NCI-H2029 treated with DMSO at 0.1 percent for 48 hours (cell line): ENCODE data around the gene VCL.
"Not testable (repeated sequence)": the region's sequence is repeated elsewhere in the genome, so short reads cannot be mapped to it uniquely, and the experiment has no call there.

Source experiments
- DNase-seq: peaks from one replicate; lab custom pipeline; 2025; lab: John Stamatoyannopoulos, UW

VCL gene

DNA sequence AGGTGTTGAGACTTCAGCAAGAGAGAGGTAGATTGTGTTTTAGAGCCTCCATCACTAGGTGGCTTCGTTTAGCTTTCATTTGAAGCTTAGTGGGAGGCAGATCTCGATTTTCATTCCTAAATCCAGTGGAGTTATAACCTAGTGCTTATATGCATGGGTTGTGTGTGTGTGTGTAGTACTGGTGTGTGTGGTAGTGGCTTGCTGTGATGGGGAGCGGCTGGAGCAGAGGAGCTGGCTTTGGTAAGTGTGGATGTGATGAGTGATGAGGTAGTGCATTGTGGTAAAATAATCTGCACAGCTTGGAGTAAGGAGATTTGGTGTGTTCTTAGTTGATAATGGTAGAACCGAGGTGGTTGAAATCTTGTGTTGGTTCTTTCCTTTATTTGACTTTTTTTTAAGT lies 109.5 kb downstream of the VCL start:
- no peak for DNase-seq

- DNase-seq, result no peak
These were observed 111.5 kb downstream of the VCL start for GRCh38 chr10:74109452-74109851.

DNA sequence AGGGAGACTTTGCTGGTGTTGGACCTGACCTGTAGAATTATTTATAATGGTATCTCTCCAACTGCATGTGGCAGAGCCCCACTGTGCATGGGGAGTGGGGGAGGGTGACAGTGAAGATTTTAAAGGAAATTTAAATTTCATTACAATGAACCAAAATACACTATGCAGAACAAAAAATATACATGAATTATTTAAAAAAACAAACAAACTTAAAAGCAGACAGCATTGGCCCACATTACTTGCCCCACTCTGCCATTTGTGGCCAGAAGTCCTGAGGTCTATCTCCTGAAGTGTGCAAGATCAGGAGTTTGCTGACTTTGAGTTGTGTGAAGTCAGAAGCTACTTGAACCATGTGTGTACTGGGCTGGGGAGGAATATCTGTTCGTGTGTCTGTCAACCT lies 112.2 kb downstream of the VCL start:
- DNase-seq, result no peak

GRCh38 chr10:74111799-74112198 lies 113.9 kb downstream of the VCL start:
- no peak for DNase-seq

- DNase-seq, result no peak
These were observed 115.6 kb downstream of the VCL start for GRCh38 chr10:74113546-74113945.

DNA sequence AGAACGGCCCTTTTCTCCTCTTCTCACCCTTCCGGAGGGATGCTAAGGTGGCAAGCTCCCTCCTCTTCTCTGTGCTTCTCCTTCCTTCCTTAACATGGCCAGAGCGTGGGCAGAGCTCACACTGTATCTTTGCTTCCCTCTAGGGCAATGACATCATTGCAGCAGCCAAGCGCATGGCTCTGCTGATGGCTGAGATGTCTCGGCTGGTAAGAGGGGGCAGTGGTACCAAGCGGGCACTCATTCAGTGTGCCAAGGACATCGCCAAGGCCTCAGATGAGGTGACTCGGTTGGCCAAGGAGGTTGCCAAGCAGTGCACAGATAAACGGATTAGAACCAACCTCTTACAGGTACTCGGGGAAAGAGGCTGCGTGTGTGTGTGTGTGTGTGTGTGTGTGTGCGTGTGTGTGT lies 116.1 kb downstream of the VCL start:
- no peak for DNase-seq

DNA sequence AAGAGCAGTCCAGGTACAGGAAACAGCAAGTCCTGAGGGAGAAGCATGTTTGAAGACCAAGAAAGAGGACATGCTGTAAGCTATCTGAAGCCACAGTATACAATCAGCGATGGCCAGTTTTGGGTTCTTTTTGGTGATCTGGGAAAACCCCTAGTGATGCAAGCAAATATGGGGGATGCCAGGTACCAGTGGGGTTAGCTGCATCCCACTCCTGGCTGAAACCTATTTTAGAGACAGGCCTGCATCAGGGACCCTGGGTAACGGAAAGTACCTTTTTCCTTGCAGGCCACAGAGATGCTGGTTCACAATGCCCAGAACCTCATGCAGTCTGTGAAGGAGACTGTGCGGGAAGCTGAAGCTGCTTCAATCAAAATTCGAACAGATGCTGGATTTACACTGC lies 119.8 kb downstream of the VCL start:
- DNase-seq, result no peak

DNA sequence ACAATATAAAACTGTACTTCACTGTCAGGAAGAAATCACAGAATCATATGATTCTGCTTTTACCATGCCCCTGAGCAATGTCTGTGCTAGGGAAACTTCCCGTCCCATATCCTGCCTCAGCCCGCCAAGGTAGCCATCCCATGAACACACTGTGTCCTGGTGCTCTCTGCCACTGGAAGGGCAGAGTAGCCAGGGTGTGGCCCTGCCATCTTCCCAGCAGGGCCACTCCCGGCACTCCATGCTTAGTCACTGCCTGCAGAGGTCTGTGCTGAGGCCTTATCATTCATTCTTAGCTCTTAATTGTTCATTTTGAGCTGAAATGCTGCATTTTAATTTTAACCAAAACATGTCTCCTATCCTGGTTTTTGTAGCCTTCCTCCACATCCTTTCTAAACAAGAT lies 120.9 kb downstream of the VCL start:
- DNase-seq, result no peak

GRCh38 chr10:74120911-74121310 lies 123.0 kb downstream of the VCL start:
- DNase-seq, result no peak

DNA sequence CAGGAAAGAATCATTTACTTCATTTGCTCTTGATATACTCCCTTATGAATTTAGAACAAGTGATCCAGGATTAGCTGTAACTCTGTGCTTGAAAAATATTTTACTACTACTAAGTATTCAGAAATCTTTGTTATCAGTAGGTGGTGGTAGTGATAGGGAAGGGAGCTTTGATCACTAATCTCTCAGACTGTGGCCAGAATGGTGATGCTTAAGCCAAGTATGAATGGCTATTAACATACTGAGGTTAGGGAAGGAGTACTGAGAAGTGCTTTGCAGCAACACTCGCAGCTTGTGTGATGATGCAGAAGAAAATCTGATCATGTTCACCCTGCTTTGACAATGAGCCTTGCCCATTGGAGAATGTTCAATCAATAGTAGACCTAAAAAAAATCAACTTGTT lies 123.5 kb downstream of the VCL start:
- no peak for DNase-seq

DNA sequence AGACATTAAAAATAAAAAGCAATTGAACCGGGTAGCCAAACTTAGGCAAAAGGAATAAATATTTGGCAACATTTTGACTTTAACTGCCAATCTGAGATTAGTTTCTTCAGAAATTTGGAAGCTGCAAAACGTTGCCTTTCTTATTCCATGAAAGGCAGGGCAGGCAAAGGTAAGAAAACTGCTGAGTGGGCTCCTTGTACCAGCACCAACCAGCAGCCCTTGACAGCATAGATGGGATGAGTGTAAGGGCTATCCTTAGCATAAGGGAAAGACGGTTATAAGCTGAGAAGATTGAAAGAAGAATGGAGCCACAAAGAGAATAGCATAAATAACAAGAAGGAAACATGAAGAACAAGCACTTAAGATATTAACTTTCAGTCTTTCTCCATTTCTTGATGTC lies 124.1 kb downstream of the VCL start:
- DNase-seq, result no peak

DNA sequence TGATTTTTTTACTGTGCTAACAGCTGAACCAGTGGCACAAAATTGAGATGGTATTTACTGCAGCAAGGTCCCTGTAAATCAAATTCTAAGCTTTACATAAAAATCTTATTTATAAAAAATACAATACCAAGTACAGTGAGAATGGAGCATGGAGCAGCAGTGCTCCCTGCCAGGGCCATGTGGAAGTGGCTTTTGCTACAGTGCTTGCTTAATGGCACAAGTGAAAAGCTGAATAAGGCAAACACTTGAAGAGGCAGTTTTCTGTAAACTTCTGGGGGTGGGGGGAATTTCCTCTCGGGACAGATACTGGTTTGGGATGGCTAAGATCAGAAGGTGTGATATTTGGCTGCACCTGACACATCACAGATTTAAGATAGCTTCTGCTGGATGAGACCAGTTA lies 125.2 kb downstream of the VCL start:
- no peak for DNase-seq

- no peak for DNase-seq
These were observed 136.3 kb downstream of the VCL start for GRCh38 chr10:74133923-74134820.

DNA sequence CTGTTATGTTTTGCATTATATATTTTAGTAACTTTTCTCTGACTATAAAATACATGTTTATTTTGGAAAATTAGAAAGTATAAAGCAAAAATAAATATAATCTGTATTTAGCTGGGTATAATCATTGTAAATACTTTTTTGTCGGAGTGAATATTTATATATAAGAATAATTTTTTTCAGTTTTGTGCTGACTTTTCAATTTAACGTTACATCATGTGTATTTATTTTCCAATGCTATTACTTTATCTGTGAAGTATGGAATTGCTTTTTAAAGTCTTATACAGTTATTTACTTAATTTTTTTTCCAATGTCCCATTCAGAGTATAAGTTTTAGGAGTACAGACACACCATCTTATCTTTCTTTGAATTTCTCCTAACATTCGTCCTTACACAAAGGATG lies 137.5 kb downstream of the VCL start:
- no peak for DNase-seq

GRCh38 chr10:74137992-74138391 lies 140.1 kb downstream of the VCL start:
- DNase-seq, result no peak

- DNase-seq, result not testable (repeated sequence)
These were observed 140.7 kb downstream of the VCL start for GRCh38 chr10:74138596-74138995.

GRCh38 chr10:74139981-74140380 lies 142.1 kb downstream of the VCL start:
- no peak for DNase-seq

GRCh38 chr10:74140553-74140952 lies 142.6 kb downstream of the VCL start:
- no peak for DNase-seq

DNA sequence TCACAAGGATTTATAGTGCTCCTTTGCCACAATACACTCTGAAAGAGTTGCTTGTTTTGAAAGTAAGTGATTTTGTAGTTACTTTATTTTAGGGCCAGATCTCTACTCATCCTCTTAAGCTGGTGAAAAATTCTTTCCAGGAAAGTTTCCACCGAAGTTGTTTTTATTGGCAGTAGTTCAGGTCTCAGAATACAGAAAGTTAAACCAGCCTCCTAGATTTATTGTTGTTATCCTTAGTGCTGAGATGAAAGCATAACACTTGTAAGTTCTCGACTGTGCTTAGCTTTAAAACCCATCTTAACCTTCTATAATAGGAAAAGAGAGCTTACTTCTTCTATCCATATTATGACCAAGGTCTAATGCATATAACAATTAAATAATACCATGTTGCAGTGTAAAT lies 147.2 kb downstream of the VCL start:
- no peak for DNase-seq

DNA sequence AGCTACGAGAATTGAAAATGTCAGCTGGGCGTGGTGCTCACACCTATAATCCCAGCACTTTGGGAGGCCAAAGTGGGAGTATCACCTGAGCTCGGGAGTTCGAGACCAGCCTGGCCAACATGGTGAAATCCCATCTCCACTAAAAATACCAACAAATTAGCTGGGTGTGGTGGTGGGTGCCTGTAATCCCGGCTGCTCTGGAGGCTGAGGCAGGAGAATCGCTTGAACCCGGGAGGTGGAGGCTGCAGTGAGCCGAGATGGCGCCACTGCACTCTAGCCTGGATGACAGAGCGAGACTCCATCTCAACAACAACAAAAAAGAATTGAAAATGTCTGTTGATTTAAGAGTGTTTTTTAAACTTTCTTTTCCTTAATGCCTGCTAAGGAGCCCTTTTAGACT lies 149.1 kb downstream of the VCL start:
- DNase-seq, result not testable (repeated sequence)

DNA sequence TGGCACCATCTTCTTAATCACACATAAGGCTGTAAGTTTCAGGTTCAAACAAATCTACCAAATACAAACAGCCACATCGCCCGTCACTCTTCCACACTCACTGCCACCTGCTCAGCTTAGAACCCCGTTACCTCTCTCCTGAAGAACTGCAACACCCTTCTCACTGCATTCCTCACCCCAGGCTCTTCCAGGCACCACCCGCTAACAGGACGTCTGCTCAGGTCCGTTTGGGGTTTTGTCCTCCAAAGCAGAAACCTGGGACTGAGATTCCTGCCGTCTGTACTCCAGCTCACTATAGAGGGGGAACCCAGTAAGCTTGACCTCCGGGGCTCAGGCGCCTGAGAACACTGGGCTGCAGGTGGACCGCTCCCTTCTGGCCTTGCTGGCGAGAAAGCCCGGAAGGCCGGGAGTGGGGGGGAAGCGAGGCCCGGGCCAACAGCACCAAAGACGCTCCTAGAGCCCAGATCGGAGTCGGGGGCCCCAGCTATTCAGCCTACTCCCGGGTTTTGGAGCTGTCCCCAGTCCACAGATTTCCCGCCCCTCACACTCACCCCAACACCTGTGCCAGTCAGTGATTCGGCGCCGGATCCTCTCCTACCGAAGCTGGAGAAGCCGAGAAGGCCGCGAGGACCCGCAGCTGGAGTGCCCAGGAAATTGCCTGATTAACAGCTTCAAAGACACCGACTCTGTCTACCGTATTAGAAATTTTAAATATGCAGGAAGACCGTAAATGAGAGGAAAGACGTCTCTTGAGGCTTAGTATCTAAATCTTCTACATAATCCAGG lies 152.5 kb downstream of the VCL start, which contains the start of gene AP3M1:
Gene AP3M1, minus strand, starts transcription at position 625 of the 786 bp plus-strand sequence. CDS start 12,449 bp downstream, outside the sequence.
- no peak for DNase-seq

- peak; percentile 76 for DNase-seq
These were observed 153.3 kb downstream of the VCL start, which contains the start of gene ADK for GRCh38 chr10:74150990-74151878. ADK (plus strand) TSS chr10:74151221; CDS start chr10:74151279, 58 bp downstream.
